CD4-positive, alpha-beta memory T cell (primary cell): ENCODE results near the gene PDE6B. TPM values are rescaled to one million over a fixed set of nuclear protein-coding genes. Genes with fewer than 3 reads are reported as not detected.

Source experiments
- CTCF ChIA-PET: fragments of 350-600 bp; sonication (Branson Sonifier 250); formaldehyde crosslinking; loops from one replicate; lab custom pipeline; 2021; ENCODE audit warnings: inconsistent platforms; ENCODE audit not compliant: partially characterized antibody; lab: Charles Lee
- POLR2A ChIA-PET: fragments of 350-600 bp; sonication (Branson Sonifier 250); formaldehyde crosslinking; loops from one replicate; lab custom pipeline; 2021; ENCODE audit not compliant: partially characterized antibody; lab: Charles Lee
- DNase-seq, 5 donors: peaks; one replicate each; pipeline versions ENCODE4 v3.0.0 to v3.0.0-alpha.2; 2020 to 2022; ENCODE audit warnings: mixed read lengths in 1 of 5
- H3K27ac ChIP-seq: one replicate; pipeline ENCODE4 v1.7.0; 2013; ENCODE audit warnings: low read depth, low read length
- H3K27me3 ChIP-seq: 2 replicates; pipeline ENCODE4 v1.7.0; 2013; ENCODE audit warnings: mild to moderate bottlenecking, low read length, moderate library complexity; ENCODE audit not compliant: insufficient read depth
- H3K36me3 ChIP-seq: 2 replicates; pipeline ENCODE4 v1.7.0; 2013; ENCODE audit warnings: mild to moderate bottlenecking, low read length, moderate library complexity; ENCODE audit not compliant: insufficient read depth
- H3K4me1 ChIP-seq: 2 replicates; pipeline ENCODE4 v1.7.0; 2013; ENCODE audit warnings: mild to moderate bottlenecking, low read length, moderate library complexity; ENCODE audit not compliant: insufficient read depth
- H3K4me3 ChIP-seq, 2 donors: one replicate each; pipeline ENCODE4 v1.7.0; 2013; ENCODE audit warnings: low read length in 2 of 2, mild to moderate bottlenecking in 1 of 2
- H3K9me3 ChIP-seq, 2 donors: one replicate each; pipeline ENCODE4 v1.7.0; 2013; ENCODE audit warnings: low read length in 2 of 2, control low read depth in 1 of 2; ENCODE audit not compliant: control insufficient read depth in 1 of 2
- H3K27ac Mint-ChIP-seq, 7 donors: one replicate each; pipeline ENCODE4 v1.8.0; 2020 to 2021; ENCODE audit warnings: mixed read lengths in 7 of 7, mild to moderate bottlenecking in 6 of 7, inconsistent platforms in 3 of 7, moderate library complexity in 3 of 7
- H3K27me3 Mint-ChIP-seq, 2 donors: one replicate each; pipeline ENCODE4 v1.8.0; 2020 to 2021; ENCODE audit warnings: mixed read lengths in 2 of 2
- H3K36me3 Mint-ChIP-seq, 2 donors: one replicate each; pipeline ENCODE4 v1.8.0; 2020 to 2021; ENCODE audit warnings: mixed read lengths in 2 of 2, inconsistent platforms in 1 of 2, mild to moderate bottlenecking in 1 of 2
- H3K4me1 Mint-ChIP-seq, 4 donors: one replicate each; pipeline ENCODE4 v1.8.0; 2020 to 2021; ENCODE audit warnings: mixed read lengths in 4 of 4, mild to moderate bottlenecking in 1 of 4
- H3K4me3 Mint-ChIP-seq, 8 donors: one replicate each; pipeline ENCODE4 v1.8.0; 2020 to 2021; ENCODE audit warnings: mixed read lengths in 8 of 8, mild to moderate bottlenecking in 7 of 8, moderate library complexity in 6 of 8, inconsistent platforms in 3 of 8
- H3K9me3 Mint-ChIP-seq, 8 donors: one replicate each; pipeline ENCODE4 v1.8.0; 2020 to 2021; ENCODE audit warnings: mixed read lengths in 8 of 8, mild to moderate bottlenecking in 5 of 8, inconsistent platforms in 3 of 8, moderate library complexity in 1 of 8
- intact Hi-C: fragments of 100-400 bp; cut with micrococcal nuclease; formaldehyde crosslinking; loops from one replicate; pipeline ENCODE4 v1.15.1; 2023
- polyA plus RNA-seq, 2 donors: library from polyadenylated mRNA; unstranded; fragments of 300-500 nt; fragmentation: Illumina TruSeq; gene quantifications; one replicate each; pipeline ENCODE4 v1.2.3, GENCODE V29; 2021
- total RNA-seq, 2 experiments: library from RNA; stranded (reverse); gene quantifications; one replicate each; pipeline ENCODE4 v1.2.3, GENCODE V29; 2021

Gene PDE6B
- total and polyA plus RNA-seq, 4 experiments from 2014 or later = 15.3 to 17.6 (median 15.7) TPM

GRCh38 chr4:712916-713632 is 87.7 kb downstream of the PDE6B start:
- Mint-ChIP-seq H3K4me1 (peaks cover 17 to 48% (median 24%) of the 10 kb centered on the region in 4 donors), H3K9me3 (no peaks in the 10 kb centered on the region), H3K4me3 (no peak overlapping the region), H3K27me3 (no peaks in the 10 kb centered on the region), H3K27ac (peak overlapping the region in 1 of 7 donors; percentile 17), H3K36me3 (peaks cover 0 to 5% of the 10 kb centered on the region in 2 donors)
- intact Hi-C loops = no loop called here
- no peak overlapping the region for H3K27ac ChIP-seq
- H3K4me1 ChIP-seq = peaks cover 9% of the 10 kb centered on the region
- POLR2A ChIA-PET = interaction anchor here (0.7 kb wide), 1 partner anchor 8 kb away, joined by 5 read pairs; no protein-coding TSS in a partner anchor
- CTCF ChIA-PET = no interaction called here
- no peaks in the 10 kb centered on the region for H3K9me3 ChIP-seq
- no peak for DNase-seq
- no peaks in the 10 kb centered on the region for H3K27me3 ChIP-seq
- no peaks in the 10 kb centered on the region for H3K36me3 ChIP-seq
- H3K4me3 ChIP-seq = no peak overlapping the region

DNA sequence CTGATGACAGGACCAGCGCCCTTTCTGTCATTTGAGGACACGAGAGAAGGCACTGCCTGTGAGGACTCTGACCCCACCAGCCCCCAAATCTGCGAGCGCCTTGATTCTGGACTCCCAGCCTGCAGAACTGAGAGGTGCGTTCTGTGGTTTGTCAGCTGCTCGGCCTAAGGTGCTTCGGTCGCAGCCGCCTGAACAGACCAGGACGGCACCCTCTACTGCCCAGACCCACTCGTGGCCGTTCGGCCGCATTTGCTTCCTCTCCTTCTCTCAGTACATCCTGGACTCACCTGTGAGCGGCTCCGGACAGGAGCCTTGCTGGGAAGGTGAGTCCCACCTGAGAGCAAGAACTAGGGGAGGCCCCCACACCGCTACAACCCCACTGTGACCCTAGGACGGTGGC is 88.7 kb downstream of the PDE6B start:
- intact Hi-C loops = no loop called here
- Mint-ChIP-seq H3K4me1 (peaks cover 13 to 42% (median 19%) of the 10 kb centered on the region in 4 donors), H3K36me3 (peaks cover 0 to 5% of the 10 kb centered on the region in 2 donors), H3K9me3 (no peaks in the 10 kb centered on the region), H3K27me3 (no peaks in the 10 kb centered on the region), H3K4me3 (no peak overlapping the region), H3K27ac (no peak overlapping the region)
- no peaks in the 10 kb centered on the region for H3K36me3 ChIP-seq
- ChIA-PET CTCF (no interaction called here), POLR2A (no interaction called here)
- no peaks in the 10 kb centered on the region for H3K27me3 ChIP-seq
- no peak overlapping the region for H3K4me3 ChIP-seq
- no peak overlapping the region for H3K27ac ChIP-seq
- H3K9me3 ChIP-seq = no peaks in the 10 kb centered on the region
- no peaks in the 10 kb centered on the region for H3K4me1 ChIP-seq
- no peak for DNase-seq

DNA sequence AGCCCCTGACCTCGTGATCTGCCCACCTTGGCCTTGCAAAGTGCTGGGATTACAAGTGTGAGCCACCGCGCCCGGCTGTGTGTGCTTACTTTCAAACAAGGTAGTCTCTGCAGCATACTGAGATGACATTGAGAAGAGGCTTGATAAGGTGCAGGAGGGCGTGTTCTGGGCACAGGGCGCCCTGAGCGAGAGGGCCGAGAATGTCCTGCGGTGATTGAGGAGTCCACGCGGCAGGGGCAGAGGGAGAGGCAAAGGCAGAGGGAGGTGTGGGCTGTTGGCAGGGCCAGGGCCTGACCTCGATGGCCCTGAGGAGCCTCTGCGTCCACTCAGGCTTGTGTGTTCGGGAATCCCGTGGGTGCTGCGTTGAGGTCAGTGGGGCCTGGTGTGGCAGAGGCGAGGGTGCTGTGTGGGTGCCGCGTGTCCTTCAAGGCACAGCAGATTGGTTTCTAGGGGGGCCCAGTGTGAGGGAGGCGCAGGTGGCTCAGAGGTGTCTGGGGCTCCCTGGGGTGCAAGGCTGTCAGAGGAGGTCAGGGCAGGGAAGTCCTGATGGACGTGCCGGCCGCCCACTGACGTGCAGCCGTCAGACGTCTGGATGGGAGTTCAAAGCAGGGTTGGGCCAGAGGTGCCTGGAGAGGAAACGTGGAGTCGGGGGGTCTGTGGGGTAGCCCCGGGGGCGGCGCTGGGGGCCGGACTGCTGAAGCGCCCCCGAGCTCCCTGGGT is 92.4 kb downstream of the PDE6B start:
- no peak overlapping the region for H3K27ac ChIP-seq
- no peaks in the 10 kb centered on the region for H3K9me3 Mint-ChIP-seq
- POLR2A ChIA-PET = no interaction called here
- H3K4me3 Mint-ChIP-seq = no peak overlapping the region
- no peaks in the 10 kb centered on the region for H3K9me3 ChIP-seq
- H3K36me3 Mint-ChIP-seq = peaks cover 7 to 11% of the 10 kb centered on the region in 2 donors
- H3K36me3 ChIP-seq = no peaks in the 10 kb centered on the region
- DNase-seq = no peak
- peak overlapping the region in 5 of 7 donors; percentile 29 to 87 (median 69) for H3K27ac Mint-ChIP-seq
- CTCF ChIA-PET = no interaction called here
- H3K4me1 Mint-ChIP-seq = peaks cover 4 to 36% (median 9%) of the 10 kb centered on the region in 4 donors
- no peak overlapping the region for H3K4me3 ChIP-seq
- intact Hi-C loops = no loop called here
- H3K27me3 ChIP-seq = no peaks in the 10 kb centered on the region
- no peaks in the 10 kb centered on the region for H3K4me1 ChIP-seq
- no peaks in the 10 kb centered on the region for H3K27me3 Mint-ChIP-seq

DNA sequence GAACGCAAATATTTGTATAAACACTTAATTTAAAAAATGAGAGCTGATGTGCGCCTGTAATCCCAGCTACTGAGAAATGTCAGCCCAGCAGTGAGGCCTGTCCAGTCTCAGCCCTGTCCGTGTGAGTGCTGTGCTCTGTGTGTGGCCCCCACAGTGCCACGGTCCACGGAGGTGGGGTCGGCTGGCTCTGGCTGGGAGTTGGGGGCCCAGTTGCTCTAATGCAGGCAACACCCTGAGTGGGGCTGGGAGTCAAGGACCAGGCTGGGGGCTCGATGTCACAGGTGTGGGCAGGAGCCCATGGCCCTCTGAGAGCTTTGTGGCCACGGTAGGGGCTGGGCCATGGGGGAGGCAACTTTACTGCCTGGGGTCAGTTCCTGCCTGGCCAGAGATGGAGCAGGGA is 93.1 kb downstream of the PDE6B start:
- Mint-ChIP-seq H3K27me3 (no peaks in the 10 kb centered on the region), H3K36me3 (peaks cover 9 to 11% of the 10 kb centered on the region in 2 donors), H3K9me3 (no peaks in the 10 kb centered on the region), H3K4me3 (no peak overlapping the region), H3K4me1 (peaks cover 4 to 32% (median 11%) of the 10 kb centered on the region in 4 donors), H3K27ac (no peak overlapping the region)
- Histone ChIP-seq H3K27me3 (no peaks in the 10 kb centered on the region), H3K9me3 (no peaks in the 10 kb centered on the region), H3K4me3 (no peak overlapping the region), H3K4me1 (no peaks in the 10 kb centered on the region), H3K36me3 (no peaks in the 10 kb centered on the region), H3K27ac (no peak overlapping the region)
- DNase-seq = no peak
- ChIA-PET CTCF (no interaction called here), POLR2A (no interaction called here)
- intact Hi-C loops = no loop called here

Other genes starting within 250 kb of the PDE6B start
- 10 to 100 TPM; 67.7 to 73.4 TPM for gene ZNF721, start 126.4 kb upstream of the PDE6B start, total RNA-seq
- gene ZNF721, start 126.4 kb upstream of the PDE6B start, polyA plus RNA-seq = 10 to 100 TPM; 30.8 to 40.4 TPM
- gene PIGG, start 126.4 kb upstream of the PDE6B start, total RNA-seq = 100 to 1,000 TPM in 1 of 2 experiments, 10 to 100 TPM in 1; 97.3 to 105 TPM
- 10 to 100 TPM; 15.5 to 27.8 TPM for gene PIGG, start 126.4 kb upstream of the PDE6B start, polyA plus RNA-seq
- gene TMEM271, start 49.3 kb upstream of the PDE6B start, total RNA-seq = not detected
- gene TMEM271, start 49.3 kb upstream of the PDE6B start, polyA plus RNA-seq = not detected
- 100 to 1,000 TPM; 137 to 152 TPM for gene ATP5ME, start 48.7 kb downstream of the PDE6B start, total RNA-seq
- gene ATP5ME, start 48.7 kb downstream of the PDE6B start, polyA plus RNA-seq = 100 to 1,000 TPM; 419 to 542 TPM
- gene MYL5, start 49.0 kb downstream of the PDE6B start, total RNA-seq = 10 to 100 TPM; 12.1 to 15.4 TPM
- 1 to 10 TPM; 2.1 to 3.2 TPM for gene MYL5, start 49.0 kb downstream of the PDE6B start, polyA plus RNA-seq
- gene SLC49A3, start 63.6 kb downstream of the PDE6B start, total RNA-seq = 1 to 10 TPM; 1.0 to 1.7 TPM
- not detected for gene SLC49A3, start 63.6 kb downstream of the PDE6B start, polyA plus RNA-seq
- 10 to 100 TPM; 66.1 to 73.8 TPM for gene PCGF3, start 80.3 kb downstream of the PDE6B start, total RNA-seq
- gene PCGF3, start 80.3 kb downstream of the PDE6B start, polyA plus RNA-seq = 1 to 10 TPM; 2.9 to 5.0 TPM
- gene CPLX1, start 200.6 kb downstream of the PDE6B start, total RNA-seq = 1 to 10 TPM in 1 of 2 experiments, under 1 TPM in 1; 0.64 to 1.5 TPM
- gene CPLX1, start 200.6 kb downstream of the PDE6B start, polyA plus RNA-seq = under 1 TPM in 1 of 2 donors, not detected in 1; 0.26 TPM